HEK293 (cell line): ENCODE results near the gene TMTC1.

Source experiments
- CTCF ChIA-PET: fragments of 350-600 bp; formaldehyde crosslinking; extraction: SDS; loops from one replicate; lab custom pipeline; 2021; ENCODE audit warnings: antibody characterized with exemption; lab: Yijun Ruan, JAX
- POLR2A ChIA-PET: fragments of 300-600 bp; formaldehyde crosslinking; extraction: SDS; loops from one replicate; lab custom pipeline; 2020; ENCODE audit warnings: antibody characterized with exemption, inconsistent platforms; lab: Yijun Ruan, JAX
- H3K27ac ChIP-seq: fragments of 200-500 bp; sonication (Bioruptor generic); 2 replicates; pipeline ENCODE4 v1.5.1; 2014; ENCODE audit warnings: low read depth, low read length, control low read depth, inconsistent platforms; ENCODE audit errors: extremely low read depth
- H3K36me3 ChIP-seq, 2 experiments: fragments of 200-500 bp in 1 of 2; sonication (Bioruptor generic) in 1 of 2; 1 replicate in 1 of 2; 2 replicates in 1 of 2; pipeline ENCODE4 v1.5.1; 2014 to 2017; ENCODE audit warnings: inconsistent platforms in 2 of 2, low read length in 2 of 2; ENCODE audit not compliant: control insufficient read depth in 2 of 2, insufficient read depth in 1 of 2
- H3K4me1 ChIP-seq: fragments of 200-500 bp; sonication (Bioruptor generic); 2 replicates; pipeline ENCODE4 v1.5.1; 2014; ENCODE audit warnings: mild to moderate bottlenecking, low read length, inconsistent platforms; ENCODE audit not compliant: control insufficient read depth, insufficient read depth
- H3K4me3 ChIP-seq: 2 replicates; pipeline ENCODE4 v1.5.1; 2011; ENCODE audit warnings: low read depth, mild to moderate bottlenecking, control low read depth, low read length, moderate library complexity
- H3K9me3 ChIP-seq: fragments of 200-500 bp; sonication (Bioruptor generic); 2 replicates; pipeline ENCODE4 v1.5.1; 2014; ENCODE audit warnings: low read depth, low read length, inconsistent platforms; ENCODE audit not compliant: control insufficient read depth, insufficient read depth
- KLF16 ChIP-seq: fragments of 450-650 bp; formaldehyde crosslinking; IDR thresholded peaks from 2 replicates; pipeline ENCODE4 v1.5.1; 2017; ENCODE audit warnings: missing biosample characterization, missing genetic modification characterization
- KLF9 ChIP-seq: fragments of 450-650 bp; formaldehyde crosslinking; IDR thresholded peaks from 2 replicates; pipeline ENCODE4 v1.5.1; 2016; ENCODE audit warnings: missing biosample characterization, missing genetic modification characterization, low read depth
- PBX3 ChIP-seq: sonication (generic); formaldehyde crosslinking; IDR thresholded peaks from 2 replicates; pipeline ENCODE4 v1.8.1; 2022; ENCODE audit warnings: mild to moderate bottlenecking, moderate library complexity, missing genetic modification reagents
- PRDM2 ChIP-seq: fragments of 450-650 bp; formaldehyde crosslinking; IDR thresholded peaks from 2 replicates; pipeline ENCODE4 v1.5.1; 2016; ENCODE audit warnings: missing biosample characterization, missing genetic modification characterization, borderline replicate concordance
- REPIN1 ChIP-seq: fragments of 450-650 bp; formaldehyde crosslinking; IDR thresholded peaks from 2 replicates; pipeline ENCODE4 v1.5.1; 2017; ENCODE audit warnings: missing biosample characterization, missing genetic modification characterization, low read depth
- REST ChIP-seq: fragments of 450-650 bp; formaldehyde crosslinking; IDR thresholded peaks from 2 replicates; pipeline ENCODE4 v1.5.1; 2016; ENCODE audit warnings: missing biosample characterization, missing genetic modification characterization
- ZBTB1 ChIP-seq: fragments of 450-650 bp; formaldehyde crosslinking; IDR thresholded peaks from 2 replicates; pipeline ENCODE4 v1.5.1; 2016; ENCODE audit warnings: missing biosample characterization, missing genetic modification characterization
- ZBTB11 ChIP-seq: fragments of 450-650 bp; formaldehyde crosslinking; conservative IDR thresholded peaks from 2 replicates; pipeline ENCODE4 v1.5.1; 2016; ENCODE audit warnings: low read depth, missing biosample characterization, missing genetic modification characterization
- ZNF114 ChIP-seq: fragments of 450-650 bp; formaldehyde crosslinking; IDR thresholded peaks from 2 replicates; pipeline ENCODE4 v1.5.0; 2017; ENCODE audit warnings: missing biosample characterization, missing genetic modification characterization
- ZNF16 ChIP-seq: fragments of 450-650 bp; formaldehyde crosslinking; IDR thresholded peaks from 2 replicates; pipeline ENCODE4 v1.5.1; 2016; ENCODE audit warnings: low read depth, missing biosample characterization, missing genetic modification characterization
- ZNF354C ChIP-seq: fragments of 450-650 bp; formaldehyde crosslinking; IDR thresholded peaks from 2 replicates; pipeline ENCODE4 v1.5.1; 2016; ENCODE audit warnings: missing biosample characterization, missing genetic modification characterization, low read depth, borderline replicate concordance
- ZNF433 ChIP-seq: fragments of 450-650 bp; formaldehyde crosslinking; IDR thresholded peaks from 2 replicates; pipeline ENCODE4 v1.5.1; 2016; ENCODE audit warnings: missing biosample characterization, missing genetic modification characterization, low read depth
- ZNF48 ChIP-seq: fragments of 450-650 bp; formaldehyde crosslinking; IDR thresholded peaks from 2 replicates; pipeline ENCODE4 v1.5.1; 2016; ENCODE audit warnings: missing biosample characterization, missing genetic modification characterization
- ZNF529 ChIP-seq: fragments of 450-650 bp; formaldehyde crosslinking; IDR thresholded peaks from 2 replicates; pipeline ENCODE4 v1.5.1; 2017; ENCODE audit warnings: missing genetic modification characterization, missing biosample characterization; ENCODE audit not compliant: insufficient replicate concordance
- ZNF544 ChIP-seq: fragments of 450-650 bp; formaldehyde crosslinking; IDR thresholded peaks from 2 replicates; pipeline ENCODE4 v1.5.0; 2017; ENCODE audit warnings: missing biosample characterization, missing genetic modification characterization
- ZNF548 ChIP-seq: fragments of 450-650 bp; formaldehyde crosslinking; IDR thresholded peaks from 2 replicates; pipeline ENCODE4 v1.5.1; 2016; ENCODE audit warnings: missing biosample characterization, missing genetic modification characterization
- ZNF837 ChIP-seq: fragments of 450-650 bp; formaldehyde crosslinking; IDR thresholded peaks from 2 replicates; pipeline ENCODE4 v1.5.1; 2016; ENCODE audit warnings: missing biosample characterization, missing genetic modification characterization
- ZSCAN23 ChIP-seq: fragments of 450-650 bp; formaldehyde crosslinking; IDR thresholded peaks from 2 replicates; pipeline ENCODE4 v1.5.1; 2016; ENCODE audit warnings: missing biosample characterization, missing genetic modification characterization
- ZSCAN5A ChIP-seq: fragments of 450-650 bp; formaldehyde crosslinking; IDR thresholded peaks from 2 replicates; pipeline ENCODE4 v1.5.1; 2016; ENCODE audit warnings: missing biosample characterization, missing genetic modification characterization

The TMTC1 gene

GRCh38 chr12:29762637-29763300, 21.0 kb downstream of the TMTC1 start:
- H3K27ac ChIP-seq = no peak overlapping the region
- H3K4me3 ChIP-seq = no peak overlapping the region
- no peaks in the 10 kb centered on the region; the same call in 1 of the 2 replicates for H3K9me3 ChIP-seq
- no peaks in the 10 kb centered on the region for H3K4me1 ChIP-seq
- POLR2A ChIA-PET = interaction anchor here (1.3 kb wide), 1 partner anchor 20 kb away, joined by 3 read pairs; no protein-coding TSS in a partner anchor
- H3K36me3 ChIP-seq = peaks cover 0 to 15% of the 10 kb centered on the region in 2 experiments; a peak in 1 of 3 replicates
- TF ChIP-seq KLF9 (no peak), ZBTB1 (no peak), ZSCAN23 (tag by site-specific recombination) (no peak), ZNF433 (tag by site-specific recombination) (no peak), KLF16 (tag by site-specific recombination) (no peak), ZNF354C (tag by site-specific recombination) (no peak), REST (tag by site-specific recombination) (no peak), ZNF548 (tag by site-specific recombination) (no peak), ZNF114 (no peak), ZSCAN5A (tag by site-specific recombination) (no peak), REPIN1 (tag by site-specific recombination) (no peak), ZNF48 (tag by site-specific recombination) (no peak), ZNF529 (tag by site-specific recombination) (no peak), PBX3 (CRISPR knock-in tag) (no peak), ZNF16 (tag by site-specific recombination) (no peak), ZBTB11 (tag by site-specific recombination) (no peak), ZNF837 (tag by site-specific recombination) (no peak), PRDM2 (tag by site-specific recombination) (no peak), ZNF544 (no peak)
- TF ChIP-seq, all 188 proteins: peak for 0
- CTCF ChIA-PET = no interaction called here
